ENCODE results near the gene TTC24.
"Not testable (repeated sequence)": the region's sequence is repeated elsewhere in the genome, so short reads cannot be mapped to it uniquely, and the experiment has no call there.

TTC24 gene

DNA sequence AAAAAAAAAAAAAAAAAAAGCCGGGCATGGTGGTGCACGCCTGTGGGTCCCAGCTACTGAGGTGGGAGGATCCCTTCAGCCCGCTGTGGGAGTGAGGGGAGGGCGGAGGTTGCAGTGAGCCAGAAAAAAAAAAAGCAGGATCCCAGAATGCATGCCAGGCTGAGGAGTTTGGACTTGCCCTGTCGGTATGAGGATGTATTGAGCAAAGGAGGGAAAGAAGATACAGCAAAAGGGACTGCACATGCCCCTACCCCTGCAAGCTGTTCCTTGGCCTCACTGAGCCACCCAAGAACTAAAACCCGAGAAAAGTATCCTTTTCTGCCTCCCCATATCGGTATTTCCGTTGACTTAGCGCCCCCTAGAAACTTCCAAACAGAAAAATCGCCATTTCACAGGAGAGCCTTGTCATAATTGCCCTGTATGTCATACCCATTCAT, 23.1 kb downstream of the TTC24 start:
- Histone ChIP-seq H3K27me3 (ENCODE audit: control insufficient read depth, low read length) (no peaks in the 10 kb centered on the region), H3K9me2 (replicated peaks; ENCODE audit: control insufficient read depth, low read length) (no peaks in the 10 kb centered on the region), H3K4me3 (ENCODE audit: low read length) (peak overlapping the region; percentile 97), H3K27ac (ENCODE audit: low read depth, low read length) (no peak overlapping the region), H3K4me2 (ENCODE audit: low read length) (peak overlapping the region; percentile 86), H3F3A (ENCODE audit: control insufficient read depth, insufficient read depth) (peaks cover 11% of the 10 kb centered on the region), H4K20me1 (ENCODE audit: control insufficient read depth, insufficient read depth, low read depth, low read length) (no peaks in the 10 kb centered on the region), H3K4me1 (ENCODE audit: control insufficient read depth, low read length) (peaks cover 44% of the 10 kb centered on the region), H3K9me3 (ENCODE audit: control insufficient read depth, insufficient read depth, low read length) (no peaks in the 10 kb centered on the region), H3K36me3 (ENCODE audit: control insufficient read depth, low read length) (peaks cover 32% of the 10 kb centered on the region), H3K79me2 (ENCODE audit: control insufficient read depth, low read length) (peaks cover 46% of the 10 kb centered on the region)
- TF ChIP-seq EZH2phosphoT487 (IDR thresholded peaks at IDR 0.05; ENCODE audit: borderline replicate concordance, low read length) (no peak), CTCF (IDR thresholded peaks at IDR 0.05; ENCODE audit: low read depth, low read length, poor library complexity, severe bottlenecking) (peak; percentile 84)

- not testable (repeated sequence) for H3K79me2 ChIP-seq (ENCODE audit: control insufficient read depth, low read length); H4K20me1 ChIP-seq (ENCODE audit: control insufficient read depth, insufficient read depth, low read depth, low read length); H3K27ac ChIP-seq (ENCODE audit: low read depth, low read length); H3K9me2 ChIP-seq (replicated peaks; ENCODE audit: control insufficient read depth, low read length); H3K36me3 ChIP-seq (ENCODE audit: control insufficient read depth, low read length); H3K9me3 ChIP-seq (ENCODE audit: control insufficient read depth, insufficient read depth, low read length); H3K4me3 ChIP-seq (ENCODE audit: low read length); H3K27me3 ChIP-seq (ENCODE audit: control insufficient read depth, low read length)
- peaks cover 39% of the 10 kb centered on the region for H3K4me1 ChIP-seq (ENCODE audit: control insufficient read depth, low read length)
- H3F3A ChIP-seq (ENCODE audit: control insufficient read depth, insufficient read depth): peaks cover 13% of the 10 kb centered on the region
- peak overlapping the region; percentile 33 for H3K4me2 ChIP-seq (ENCODE audit: low read length)
Measured at GRCh38 chr1:156607344-156607743, 27.8 kb downstream of the TTC24 start.

GRCh38 chr1:156608036-156608674, 28.6 kb downstream of the TTC24 start:
- no peaks in the 10 kb centered on the region for H3K79me2 ChIP-seq (ENCODE audit: control insufficient read depth, low read length)
- H3K9me2 ChIP-seq (replicated peaks; ENCODE audit: control insufficient read depth, low read length): no peaks in the 10 kb centered on the region
- H3F3A ChIP-seq (ENCODE audit: control insufficient read depth, insufficient read depth): peaks cover 10% of the 10 kb centered on the region
- peak overlapping the region; percentile 33 for H3K4me2 ChIP-seq (ENCODE audit: low read length)
- H3K27ac ChIP-seq (ENCODE audit: low read depth, low read length): no peak overlapping the region
- TF ChIP-seq EZH2phosphoT487 (IDR thresholded peaks at IDR 0.05; ENCODE audit: borderline replicate concordance, low read length) (no peak), CTCF (IDR thresholded peaks at IDR 0.05; ENCODE audit: low read depth, low read length, poor library complexity, severe bottlenecking) (peak; percentile 80)
- peaks cover 31% of the 10 kb centered on the region for H3K4me1 ChIP-seq (ENCODE audit: control insufficient read depth, low read length)
- H4K20me1 ChIP-seq (ENCODE audit: control insufficient read depth, insufficient read depth, low read depth, low read length): no peaks in the 10 kb centered on the region
- H3K4me3 ChIP-seq (ENCODE audit: low read length): no peak overlapping the region
- no peaks in the 10 kb centered on the region for H3K9me3 ChIP-seq (ENCODE audit: control insufficient read depth, insufficient read depth, low read length)
- no peaks in the 10 kb centered on the region for H3K36me3 ChIP-seq (ENCODE audit: control insufficient read depth, low read length)
- H3K27me3 ChIP-seq (ENCODE audit: control insufficient read depth, low read length): peaks cover 10% of the 10 kb centered on the region

- Histone ChIP-seq H3K27ac (ENCODE audit: low read depth, low read length) (no peak overlapping the region), H3K36me3 (ENCODE audit: control insufficient read depth, low read length) (no peaks in the 10 kb centered on the region), H3K4me1 (ENCODE audit: control insufficient read depth, low read length) (peaks cover 31% of the 10 kb centered on the region), H3K4me3 (ENCODE audit: low read length) (no peak overlapping the region), H3K4me2 (ENCODE audit: low read length) (no peak overlapping the region), H3F3A (ENCODE audit: control insufficient read depth, insufficient read depth) (peaks cover 10% of the 10 kb centered on the region), H3K9me3 (ENCODE audit: control insufficient read depth, insufficient read depth, low read length) (no peaks in the 10 kb centered on the region), H4K20me1 (ENCODE audit: control insufficient read depth, insufficient read depth, low read depth, low read length) (no peaks in the 10 kb centered on the region), H3K9me2 (replicated peaks; ENCODE audit: control insufficient read depth, low read length) (no peaks in the 10 kb centered on the region), H3K79me2 (ENCODE audit: control insufficient read depth, low read length) (no peaks in the 10 kb centered on the region), H3K27me3 (ENCODE audit: control insufficient read depth, low read length) (peaks cover 12% of the 10 kb centered on the region)
- TF ChIP-seq EZH2phosphoT487 (IDR thresholded peaks at IDR 0.05; ENCODE audit: borderline replicate concordance, low read length) (no peak), CTCF (IDR thresholded peaks at IDR 0.05; ENCODE audit: low read depth, low read length, poor library complexity, severe bottlenecking) (peak; percentile 72)
Measured at GRCh38 chr1:156608981-156609380, 29.5 kb downstream of the TTC24 start.

DNA sequence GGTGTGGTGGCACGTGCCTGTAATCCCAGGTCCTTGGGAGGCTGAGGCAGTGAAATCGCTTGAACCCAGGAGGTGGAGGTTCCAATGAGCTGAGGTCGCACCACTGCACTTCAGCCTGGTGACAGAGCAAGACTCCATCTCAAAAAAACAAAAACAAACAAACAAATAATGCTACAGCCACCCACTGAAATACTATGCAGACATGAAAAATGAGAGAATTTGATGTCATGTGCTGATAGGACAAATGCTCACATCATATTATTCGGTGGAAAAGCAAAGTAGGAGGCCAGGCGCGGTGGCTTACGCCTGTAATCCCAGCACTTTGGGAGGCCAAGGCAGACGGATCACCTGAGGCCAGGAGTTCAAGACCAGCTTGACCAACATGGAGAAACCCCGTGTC, 30.5 kb downstream of the TTC24 start:
- not testable (repeated sequence) for H3F3A ChIP-seq (ENCODE audit: control insufficient read depth, insufficient read depth); H3K9me2 ChIP-seq (replicated peaks; ENCODE audit: control insufficient read depth, low read length); H3K79me2 ChIP-seq (ENCODE audit: control insufficient read depth, low read length); H3K27ac ChIP-seq (ENCODE audit: low read depth, low read length); H3K4me3 ChIP-seq (ENCODE audit: low read length); H3K9me3 ChIP-seq (ENCODE audit: control insufficient read depth, insufficient read depth, low read length); H4K20me1 ChIP-seq (ENCODE audit: control insufficient read depth, insufficient read depth, low read depth, low read length); H3K36me3 ChIP-seq (ENCODE audit: control insufficient read depth, low read length); H3K4me2 ChIP-seq (ENCODE audit: low read length)
- H3K27me3 ChIP-seq (ENCODE audit: control insufficient read depth, low read length): peaks cover 15% of the 10 kb centered on the region
- H3K4me1 ChIP-seq (ENCODE audit: control insufficient read depth, low read length): peaks cover 31% of the 10 kb centered on the region

Measured in DOHH2 (cell line).